Peyer's patch (tissue), 4 donors: Measurements from ENCODE around the gene WASL. TPM values are rescaled to one million over a fixed set of nuclear protein-coding genes. Genes with fewer than 3 reads are reported as not detected.

Experiments
- DNase-seq, 3 donors: peaks; one replicate each; pipeline ENCODE4 v3.0.0-alpha.2; 2017 to 2019
- H3K27ac ChIP-seq, 4 donors: fragments of 200-600 bp; sonication (generic); one replicate each; pipeline ENCODE4 v1.5.1; 2016 to 2019
- H3K27me3 ChIP-seq, 2 donors: fragments of 200-600 bp; sonication (generic); one replicate each; pipeline ENCODE4 v1.5.1; 2019
- H3K36me3 ChIP-seq, 3 donors: fragments of 200-600 bp; sonication (generic); one replicate each; pipeline ENCODE4 v1.5.1; 2016 to 2019
- H3K4me1 ChIP-seq, 4 donors: fragments of 200-600 bp; sonication (generic); one replicate each; pipeline ENCODE4 v1.5.1; 2016 to 2019
- H3K4me3 ChIP-seq, 4 donors: fragments of 200-600 bp; sonication (generic); 1 replicate in 3 of 4; 2 replicates in 1 of 4; pipeline ENCODE4 v1.5.1; 2016 to 2019; ENCODE audit warnings: mild to moderate bottlenecking in 1 of 4
- H3K9me3 ChIP-seq, 4 donors: fragments of 200-600 bp; sonication (generic); one replicate each; pipeline ENCODE4 v1.5.1; 2016 to 2019; ENCODE audit warnings: mild to moderate bottlenecking in 1 of 4
- CTCF ChIP-seq, 6 experiments: fragments of 450-650 bp in 4 of 6; fragments of 200-600 bp in 2 of 6; sonication (generic) in 1 of 6; IDR thresholded peaks; one replicate each; pipeline ENCODE4 v1.5.1; 2017 to 2019; ENCODE audit warnings: antibody characterized with exemption in 6 of 6, mild to moderate bottlenecking in 3 of 6, moderate library complexity in 1 of 6
- POLR2A ChIP-seq, 2 donors: fragments of 450-650 bp; IDR thresholded peaks; one replicate each; pipeline ENCODE4 v1.5.1; 2017; ENCODE audit warnings: antibody characterized with exemption in 2 of 2, mild to moderate bottlenecking in 2 of 2, moderate library complexity in 2 of 2
- total RNA-seq, 4 donors: library from RNA; depleted of rRNA; stranded (reverse); fragments of >200 nt; gene quantifications; one replicate each; pipeline ENCODE4 v1.1.0, GENCODE V29; 2016

Gene WASL
- total RNA-seq, 4 donors from 2014 or later = 33.8 to 60.2 (median 51.5) TPM

GRCh38 chr7:123716877-123717276 is 31.9 kb downstream of the WASL start:
- H3K4me3 ChIP-seq = no peak overlapping the region
- H3K9me3 ChIP-seq = no peaks in the 10 kb centered on the region
- H3K4me1 ChIP-seq = peaks cover 0 to 14% (median 0%) of the 10 kb centered on the region in 4 donors
- no peak overlapping the region for H3K27ac ChIP-seq
- DNase-seq = no peak
- H3K27me3 ChIP-seq = no peaks in the 10 kb centered on the region
- H3K36me3 ChIP-seq = no peaks in the 10 kb centered on the region
- no peak for TF ChIP-seq CTCF (IDR thresholded peaks at IDR 0.05)
- TF ChIP-seq POLR2A (IDR thresholded peaks at IDR 0.05) = no peak

GRCh38 chr7:123715799-123716198 is 33.0 kb downstream of the WASL start:
- Histone ChIP-seq H3K4me1 (peaks cover 0 to 14% (median 0%) of the 10 kb centered on the region in 4 donors), H3K4me3 (no peak overlapping the region), H3K27me3 (no peaks in the 10 kb centered on the region), H3K9me3 (no peaks in the 10 kb centered on the region), H3K36me3 (no peaks in the 10 kb centered on the region), H3K27ac (no peak overlapping the region)
- TF ChIP-seq CTCF (IDR thresholded peaks at IDR 0.05) (no peak), POLR2A (IDR thresholded peaks at IDR 0.05) (no peak)
- no peak for DNase-seq

GRCh38 chr7:123715198-123715597 is 33.6 kb downstream of the WASL start:
- Histone ChIP-seq H3K36me3 (no peaks in the 10 kb centered on the region), H3K27me3 (no peaks in the 10 kb centered on the region), H3K27ac (no peak overlapping the region), H3K4me1 (peaks cover 0 to 14% (median 0%) of the 10 kb centered on the region in 4 donors), H3K9me3 (no peaks in the 10 kb centered on the region), H3K4me3 (no peak overlapping the region)
- DNase-seq = no peak
- no peak for TF ChIP-seq POLR2A (IDR thresholded peaks at IDR 0.05)
- no peak for TF ChIP-seq CTCF (IDR thresholded peaks at IDR 0.05)

- no peak for DNase-seq
- Histone ChIP-seq H3K36me3 (no peaks in the 10 kb centered on the region), H3K4me3 (no peak overlapping the region), H3K9me3 (no peaks in the 10 kb centered on the region), H3K27me3 (no peaks in the 10 kb centered on the region), H3K27ac (no peak overlapping the region), H3K4me1 (peaks cover 0 to 10% (median 0%) of the 10 kb centered on the region in 4 donors)
- TF ChIP-seq CTCF (IDR thresholded peaks at IDR 0.05) (no peak), POLR2A (IDR thresholded peaks at IDR 0.05) (no peak)
Observed at GRCh38 chr7:123714296-123715080, 34.3 kb downstream of the WASL start.

- Histone ChIP-seq H3K4me3 (no peak overlapping the region), H3K27ac (no peak overlapping the region), H3K4me1 (peaks cover 0 to 6% (median 0%) of the 10 kb centered on the region in 4 donors), H3K36me3 (peaks cover 0 to 14% (median 0%) of the 10 kb centered on the region in 3 donors), H3K27me3 (no peaks in the 10 kb centered on the region), H3K9me3 (no peaks in the 10 kb centered on the region)
- TF ChIP-seq CTCF (IDR thresholded peaks at IDR 0.05) (no peak), POLR2A (IDR thresholded peaks at IDR 0.05) (no peak)
- DNase-seq = no peak
Observed at GRCh38 chr7:123712619-123713018, 36.2 kb downstream of the WASL start.
